ENCODE results near the gene MTFR1L.

Gene MTFR1L

DNA sequence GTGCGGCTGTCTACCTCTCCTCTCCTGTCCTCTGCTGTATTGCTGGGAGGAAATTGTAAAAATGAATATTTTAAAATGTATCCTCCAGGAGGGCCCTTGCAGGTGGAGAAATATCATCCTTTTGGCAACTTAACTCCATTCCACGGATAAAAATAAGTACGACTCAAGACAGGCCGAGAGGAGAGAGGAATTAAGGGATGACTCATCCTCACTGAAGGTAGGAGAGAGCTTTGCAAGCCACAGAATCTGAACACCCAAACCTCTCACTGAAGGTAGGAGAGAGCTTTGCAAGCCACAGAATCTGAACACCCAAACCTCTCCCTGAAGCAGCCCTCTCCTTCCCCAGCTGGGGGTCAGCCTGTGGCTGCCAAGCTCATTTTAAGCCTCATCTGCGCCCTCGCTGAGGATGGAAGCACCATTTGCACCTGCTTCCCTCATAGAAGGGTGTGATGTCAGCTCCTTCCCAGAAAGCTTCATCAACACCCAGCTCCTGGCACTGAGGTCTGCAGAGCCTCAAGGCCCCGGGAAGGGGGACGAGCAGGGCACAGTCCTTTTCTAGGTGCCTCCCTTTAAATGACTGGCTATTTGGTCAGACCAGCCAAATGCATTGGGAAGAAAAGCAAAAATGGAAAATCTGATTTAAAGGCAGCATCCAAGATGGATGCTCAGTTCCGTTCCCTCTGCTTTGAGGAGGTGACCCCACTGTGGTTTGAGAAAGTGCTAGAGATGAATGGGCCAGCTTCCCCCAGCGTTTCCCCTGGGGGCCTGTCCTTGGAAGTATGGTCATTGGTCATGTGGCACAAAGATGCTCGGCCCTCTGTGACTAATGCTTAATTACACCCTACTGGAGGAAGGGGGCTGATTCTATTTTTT, 32.6 kb upstream of the MTFR1L start:
- CTCF ChIA-PET = interaction anchor here (0.9 to 2.7 kb wide), 7 partner anchors 9 to 180 kb away, joined by 3 to 12 read pairs (median 5); no protein-coding TSS in a partner anchor
- TF ChIP-seq, protein P1, sequence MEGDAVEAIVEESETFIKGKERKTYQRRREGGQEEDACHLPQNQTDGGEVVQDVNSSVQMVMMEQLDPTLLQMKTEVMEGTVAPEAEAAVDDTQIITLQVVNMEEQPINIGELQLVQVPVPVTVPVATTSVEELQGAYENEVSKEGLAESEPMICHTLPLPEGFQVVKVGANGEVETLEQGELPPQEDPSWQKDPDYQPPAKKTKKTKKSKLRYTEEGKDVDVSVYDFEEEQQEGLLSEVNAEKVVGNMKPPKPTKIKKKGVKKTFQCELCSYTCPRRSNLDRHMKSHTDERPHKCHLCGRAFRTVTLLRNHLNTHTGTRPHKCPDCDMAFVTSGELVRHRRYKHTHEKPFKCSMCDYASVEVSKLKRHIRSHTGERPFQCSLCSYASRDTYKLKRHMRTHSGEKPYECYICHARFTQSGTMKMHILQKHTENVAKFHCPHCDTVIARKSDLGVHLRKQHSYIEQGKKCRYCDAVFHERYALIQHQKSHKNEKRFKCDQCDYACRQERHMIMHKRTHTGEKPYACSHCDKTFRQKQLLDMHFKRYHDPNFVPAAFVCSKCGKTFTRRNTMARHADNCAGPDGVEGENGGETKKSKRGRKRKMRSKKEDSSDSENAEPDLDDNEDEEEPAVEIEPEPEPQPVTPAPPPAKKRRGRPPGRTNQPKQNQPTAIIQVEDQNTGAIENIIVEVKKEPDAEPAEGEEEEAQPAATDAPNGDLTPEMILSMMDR (IDR thresholded peaks at IDR 0.05; ENCODE audit: insufficient read depth, low read length, missing control alignments) = no peak
- DNase-seq (ENCODE audit: low read depth, low spot score) = no peak
- POLR2A ChIA-PET = no interaction called here
- no peak overlapping the region for H3K4me3 ChIP-seq (ENCODE audit: low read depth, low read length)

DNA sequence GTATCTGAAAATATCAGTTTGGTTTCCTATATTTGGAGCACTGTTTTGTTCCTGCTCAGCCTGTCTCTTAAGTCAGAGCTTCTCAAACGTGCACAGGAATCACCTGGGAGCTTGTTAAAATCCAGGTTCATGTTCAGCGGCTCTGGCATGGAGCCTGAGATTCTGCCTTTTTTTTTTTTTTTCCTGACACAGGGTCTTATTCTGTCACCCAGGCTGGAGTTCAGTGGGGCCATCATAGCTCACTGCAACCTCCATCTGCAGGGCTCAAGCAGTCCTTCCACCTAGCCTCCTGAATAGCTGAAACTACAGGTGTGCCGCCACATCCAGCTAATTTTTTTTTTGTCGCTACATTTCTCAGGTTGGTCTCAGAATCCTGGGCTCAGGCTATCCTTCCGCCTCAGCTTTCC, 32.0 kb upstream of the MTFR1L start:
- ChIA-PET POLR2A (no interaction called here), CTCF (interaction anchor here (1.2 to 2.7 kb wide), 6 partner anchors 8 to 181 kb away, joined by 3 to 12 read pairs (median 6); no protein-coding TSS in a partner anchor)
- H3K4me3 ChIP-seq (ENCODE audit: low read depth, low read length) = no peak overlapping the region
- TF ChIP-seq, protein P1 (IDR thresholded peaks at IDR 0.05; ENCODE audit: insufficient read depth, low read length, missing control alignments) = no peak
- no peak for DNase-seq (ENCODE audit: low read depth, low spot score)

DNA sequence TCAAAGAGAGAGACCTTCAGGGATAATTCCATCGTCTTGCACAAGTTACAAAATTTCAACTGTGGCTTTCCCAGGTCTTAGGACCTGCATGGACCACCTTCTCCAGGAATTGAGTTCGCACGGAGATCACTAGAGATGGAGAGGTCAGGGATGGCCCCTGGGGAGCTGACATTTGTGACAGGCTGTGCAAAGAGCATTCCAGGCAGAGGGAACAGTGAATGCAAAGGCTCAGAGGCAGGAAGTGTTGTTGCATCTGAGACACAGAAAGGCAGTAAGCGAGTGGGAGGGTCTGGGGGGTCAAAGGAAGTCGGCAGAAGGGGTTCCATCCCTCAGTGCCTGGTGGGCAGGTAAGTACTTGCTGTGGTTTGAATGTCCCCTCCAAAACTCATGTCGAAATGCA, 29.3 kb upstream of the MTFR1L start:
- no peak for DNase-seq (ENCODE audit: low read depth, low spot score)
- ChIA-PET CTCF (no interaction called here), POLR2A (no interaction called here)
- no peak overlapping the region for H3K4me3 ChIP-seq (ENCODE audit: low read depth, low read length)
- TF ChIP-seq, protein P1 (IDR thresholded peaks at IDR 0.05; ENCODE audit: insufficient read depth, low read length, missing control alignments) = no peak

DNA sequence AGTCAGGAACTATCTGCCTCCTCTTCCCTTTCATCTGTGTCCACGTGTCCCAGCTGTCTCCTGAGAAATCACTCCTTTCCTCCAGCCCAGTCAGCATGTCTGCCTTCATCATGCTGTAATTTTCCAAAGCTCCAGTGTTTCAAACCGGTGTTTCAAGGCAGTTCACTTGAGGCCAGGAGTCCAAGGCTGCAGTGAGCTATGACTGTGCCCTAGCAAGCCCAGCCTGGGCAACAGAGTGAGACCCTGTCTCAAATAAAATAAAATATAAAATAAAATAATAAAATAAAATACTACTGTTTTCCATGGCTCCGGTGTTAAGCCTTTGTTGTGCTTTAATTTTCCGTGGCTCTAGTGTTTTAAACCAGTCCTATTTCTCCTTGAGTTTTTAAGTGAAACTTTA, 27.6 kb upstream of the MTFR1L start:
- POLR2A ChIA-PET = no interaction called here

DNA sequence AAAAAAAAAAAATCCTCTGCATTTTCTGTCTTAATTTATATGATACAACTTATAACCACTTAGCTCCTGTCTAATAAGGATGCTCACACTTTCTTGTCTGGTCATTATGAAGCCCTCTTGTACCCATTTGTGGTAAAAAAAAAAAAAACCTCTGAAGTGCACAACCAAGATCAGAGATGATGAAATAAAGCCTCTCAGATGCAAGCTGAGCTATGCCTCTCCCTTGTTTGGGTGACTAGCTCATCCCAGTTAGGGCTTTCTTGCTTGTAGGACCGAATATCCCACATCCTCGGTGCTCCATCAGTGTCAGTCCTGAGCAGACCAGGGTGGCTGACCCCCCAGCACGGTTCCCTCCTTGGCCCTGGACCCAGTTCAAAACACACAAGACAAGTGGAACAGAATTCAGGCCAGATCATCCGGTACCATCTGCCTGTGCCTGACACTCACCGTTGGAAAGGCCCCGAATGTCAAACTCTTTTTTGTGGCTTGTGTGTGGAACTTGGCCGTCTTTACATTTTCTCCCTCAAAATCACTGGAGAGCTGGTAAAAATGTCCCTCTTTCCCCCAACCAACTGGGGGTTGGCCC, 26.1 kb upstream of the MTFR1L start:
- CTCF ChIA-PET = interaction anchor here (0.6 to 24.7 kb wide), 3 partner anchors 16 to 188 kb away, joined by 3 to 468 read pairs (median 3); partner anchors contain the start of gene MAN1C1
- no peak overlapping the region for H3K4me3 ChIP-seq (ENCODE audit: low read depth, low read length)
- TF ChIP-seq, protein P1 (IDR thresholded peaks at IDR 0.05; ENCODE audit: insufficient read depth, low read length, missing control alignments) = no peak
- no peak for DNase-seq (ENCODE audit: low read depth, low spot score)
- POLR2A ChIA-PET = no interaction called here

More for the DNA sequence above, 27.6 kb upstream of the MTFR1L start:
- TF ChIP-seq, protein P1 (IDR thresholded peaks at IDR 0.05; ENCODE audit: insufficient read depth, low read length, missing control alignments) = no peak
- CTCF ChIA-PET = interaction anchor here (1.3 to 24.7 kb wide), 4 partner anchors 12 to 180 kb away, joined by 3 to 468 read pairs (median 3); partner anchors contain the start of gene MAN1C1
- no peak for DNase-seq (ENCODE audit: low read depth, low spot score)
- no peak overlapping the region for H3K4me3 ChIP-seq (ENCODE audit: low read depth, low read length)

DNA sequence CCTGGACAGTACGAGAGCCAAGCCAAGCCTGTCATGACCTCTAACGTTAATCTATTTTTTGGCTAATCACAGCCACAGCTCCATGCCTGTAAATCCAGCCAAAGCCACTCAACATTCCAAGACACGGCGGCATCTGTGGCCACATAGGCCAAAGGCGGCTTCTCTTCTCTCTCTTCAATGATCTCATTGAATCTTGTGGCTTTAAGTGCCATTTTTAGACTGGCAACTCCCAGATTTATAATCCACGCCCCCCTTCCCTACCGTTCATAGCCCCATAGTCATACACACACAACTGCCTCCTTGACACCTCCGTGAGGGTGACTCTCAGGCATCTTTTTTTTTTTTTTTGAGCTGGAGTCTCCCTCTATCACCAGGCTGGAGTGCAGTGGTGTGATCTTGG, 25.4 kb upstream of the MTFR1L start:
- no peak overlapping the region for H3K4me3 ChIP-seq (ENCODE audit: low read depth, low read length)
- POLR2A ChIA-PET = no interaction called here
- CTCF ChIA-PET = interaction anchor here (1.0 to 24.7 kb wide), 2 partner anchors 170 to 182 kb away, joined by 3 to 468 read pairs; partner anchors contain the start of gene MAN1C1
- TF ChIP-seq, protein P1 (IDR thresholded peaks at IDR 0.05; ENCODE audit: insufficient read depth, low read length, missing control alignments) = no peak
- DNase-seq (ENCODE audit: low read depth, low spot score) = no peak
